Stimulated activated CD8-positive, alpha-beta memory T cell treated with anti-CD3 and anti-CD28 coated beads, Interleukin-4, amount 100 ng/mL, for 48 hours (primary cell): ENCODE data around the gene ACP2.
"Not testable (repeated sequence)": the region's sequence is repeated elsewhere in the genome, so short reads cannot be mapped to it uniquely, and the experiment has no call there.

Source experiments
- DNase-seq: peaks from one replicate; pipeline ENCODE4 v3.0.0-alpha.2; 2020

The ACP2 gene

DNA sequence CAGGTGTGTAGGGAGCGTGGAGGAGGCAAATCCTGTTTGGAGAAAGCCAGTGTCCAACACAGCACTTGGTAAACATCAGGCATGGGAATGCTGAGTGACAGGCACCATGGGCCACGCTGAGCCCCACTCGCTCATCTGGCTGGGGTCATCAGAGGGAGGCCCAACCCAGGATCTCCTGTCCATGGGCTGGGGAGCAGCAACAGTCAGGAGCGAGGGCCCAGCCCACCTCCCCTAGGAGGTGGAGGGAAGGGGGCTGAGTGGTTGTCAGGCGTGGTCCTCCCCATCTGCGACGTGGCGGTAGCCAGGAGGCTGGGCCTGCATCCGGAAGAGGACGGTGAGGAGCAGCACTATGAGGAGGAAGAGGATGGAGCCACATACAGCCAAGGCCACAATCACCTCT lies 8.8 kb downstream of the ACP2 start:
- DNase-seq = no peak

DNA sequence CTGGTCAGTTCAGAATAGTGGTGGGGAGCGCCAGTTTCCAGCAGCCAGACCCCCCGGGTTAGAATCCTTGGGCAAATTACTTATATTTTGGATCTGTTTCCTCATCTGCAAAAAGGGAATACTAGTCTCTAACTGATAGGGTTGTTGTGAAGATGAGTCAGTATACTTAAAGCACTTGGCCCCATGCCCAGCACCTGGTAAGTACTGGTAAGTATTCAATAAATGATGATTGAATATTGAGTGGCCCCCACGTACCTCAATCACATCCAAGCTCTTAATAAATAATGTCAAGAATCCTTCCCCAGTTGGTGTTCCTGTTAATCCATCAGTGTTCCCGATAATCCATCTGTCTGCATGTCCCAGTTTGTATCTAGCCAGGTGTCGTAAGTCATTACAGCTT lies 12.1 kb downstream of the ACP2 start:
- no peak for DNase-seq

DNA sequence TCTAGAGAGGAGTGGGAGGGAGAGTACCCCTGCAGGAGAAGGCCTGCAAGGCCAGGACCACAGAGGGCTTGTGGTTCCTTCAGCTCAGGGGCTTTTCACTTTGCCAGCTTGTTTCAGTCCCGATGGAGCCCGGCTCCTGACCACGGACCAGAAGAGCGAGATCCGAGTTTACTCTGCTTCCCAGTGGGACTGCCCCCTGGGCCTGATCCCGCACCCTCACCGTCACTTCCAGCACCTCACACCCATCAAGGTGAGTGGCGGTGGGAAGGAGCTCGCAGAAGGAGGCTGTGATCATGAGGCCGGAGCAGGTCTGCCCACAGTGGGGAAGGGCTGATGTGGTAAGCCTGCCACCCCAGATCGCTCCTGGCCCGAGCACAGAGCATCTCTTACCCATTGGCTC lies 13.5 kb downstream of the ACP2 start:
- DNase-seq = no peak

DNA sequence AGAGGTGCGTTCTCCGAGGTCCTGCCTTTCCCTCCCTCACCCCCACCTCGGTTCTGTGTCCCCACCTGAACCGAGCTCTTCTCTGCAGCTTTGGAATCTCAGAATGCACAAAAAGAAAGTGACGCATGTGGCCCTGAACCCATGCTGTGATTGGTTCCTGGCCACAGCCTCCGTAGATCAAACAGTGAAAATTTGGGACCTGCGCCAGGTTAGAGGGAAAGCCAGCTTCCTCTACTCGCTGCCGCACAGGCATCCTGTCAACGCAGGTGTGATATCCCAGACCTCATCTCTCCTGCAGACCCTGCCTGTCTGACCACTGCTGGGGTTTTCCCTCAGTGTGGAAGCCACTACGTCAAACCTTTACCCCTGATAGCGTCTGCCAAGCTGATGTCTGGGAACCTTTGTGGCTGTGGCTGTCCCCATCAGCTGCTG lies 13.9 kb downstream of the ACP2 start:
- DNase-seq = peak; percentile 48

DNA sequence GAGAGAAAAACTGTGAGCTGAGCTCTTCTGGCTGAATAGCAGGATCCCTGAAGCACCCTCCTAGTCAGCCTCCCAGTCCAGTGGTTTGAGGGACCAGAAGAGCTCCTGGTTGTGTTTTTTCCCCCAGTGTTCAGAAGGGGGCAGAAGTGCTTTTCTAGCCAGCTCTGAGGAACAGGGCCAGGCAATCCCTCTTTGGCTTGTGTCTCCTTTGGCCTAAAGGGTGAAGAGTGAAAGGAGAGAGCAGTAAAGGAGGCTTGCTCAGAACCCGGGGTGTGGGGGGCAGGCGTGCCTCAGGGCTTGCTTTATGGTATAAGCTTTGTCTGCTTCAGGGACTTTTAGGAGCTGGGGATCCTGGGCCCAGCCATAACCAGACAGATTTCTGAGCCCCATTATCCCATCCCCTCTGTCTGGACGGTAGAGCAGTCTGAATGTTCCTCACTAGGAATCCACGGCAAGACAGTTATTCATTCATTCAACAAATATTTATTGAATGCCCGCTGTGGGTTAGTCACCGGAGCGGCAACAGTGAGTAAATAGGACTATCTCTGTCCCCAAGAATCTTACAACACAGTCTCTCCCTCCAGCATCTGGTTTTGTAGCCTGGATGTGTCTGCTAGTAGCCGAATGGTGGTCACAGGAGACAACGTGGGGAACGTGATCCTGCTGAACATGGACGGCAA lies 14.5 kb downstream of the ACP2 start:
- DNase-seq = no peak

DNA sequence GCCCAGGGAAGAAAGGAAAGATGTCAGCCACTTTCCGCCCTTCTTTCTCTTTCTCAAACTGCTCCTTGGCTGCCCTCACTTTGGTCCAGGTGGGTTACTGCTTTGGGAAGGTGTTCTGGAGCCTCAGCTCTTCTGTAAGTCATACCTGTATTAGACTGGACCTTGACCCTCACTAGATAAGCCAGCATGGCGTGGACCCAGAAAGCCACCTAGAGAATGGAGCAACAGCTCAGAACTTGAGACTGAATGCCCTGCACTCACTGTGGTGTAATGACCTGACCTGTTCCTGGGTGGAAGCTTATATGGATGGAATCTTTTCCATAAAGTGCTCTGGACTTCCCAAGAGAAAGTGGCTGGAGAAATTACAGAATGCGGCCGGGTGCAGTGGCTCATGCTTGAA lies 15.6 kb downstream of the ACP2 start:
- DNase-seq = no peak

DNA sequence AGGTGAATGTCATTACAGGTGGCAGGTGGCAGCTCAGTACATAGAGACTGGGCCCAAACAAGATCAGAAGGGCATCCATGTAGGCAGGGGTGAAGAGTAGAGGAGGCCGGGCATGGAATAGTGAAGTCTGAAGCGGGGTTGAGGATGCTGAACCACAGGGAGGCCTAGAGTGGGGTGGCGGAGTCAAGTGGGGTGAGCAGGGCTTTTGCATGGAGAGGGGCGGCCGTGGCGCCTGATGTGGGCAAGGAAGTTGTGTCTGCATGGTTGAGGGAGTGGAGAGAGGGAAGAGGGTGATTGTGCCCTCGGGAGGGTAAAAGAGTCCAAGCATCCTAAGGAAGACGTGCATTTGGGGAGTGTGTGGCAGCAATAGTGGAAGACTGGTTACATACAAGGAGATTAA lies 19.5 kb downstream of the ACP2 start:
- no peak for DNase-seq

DNA sequence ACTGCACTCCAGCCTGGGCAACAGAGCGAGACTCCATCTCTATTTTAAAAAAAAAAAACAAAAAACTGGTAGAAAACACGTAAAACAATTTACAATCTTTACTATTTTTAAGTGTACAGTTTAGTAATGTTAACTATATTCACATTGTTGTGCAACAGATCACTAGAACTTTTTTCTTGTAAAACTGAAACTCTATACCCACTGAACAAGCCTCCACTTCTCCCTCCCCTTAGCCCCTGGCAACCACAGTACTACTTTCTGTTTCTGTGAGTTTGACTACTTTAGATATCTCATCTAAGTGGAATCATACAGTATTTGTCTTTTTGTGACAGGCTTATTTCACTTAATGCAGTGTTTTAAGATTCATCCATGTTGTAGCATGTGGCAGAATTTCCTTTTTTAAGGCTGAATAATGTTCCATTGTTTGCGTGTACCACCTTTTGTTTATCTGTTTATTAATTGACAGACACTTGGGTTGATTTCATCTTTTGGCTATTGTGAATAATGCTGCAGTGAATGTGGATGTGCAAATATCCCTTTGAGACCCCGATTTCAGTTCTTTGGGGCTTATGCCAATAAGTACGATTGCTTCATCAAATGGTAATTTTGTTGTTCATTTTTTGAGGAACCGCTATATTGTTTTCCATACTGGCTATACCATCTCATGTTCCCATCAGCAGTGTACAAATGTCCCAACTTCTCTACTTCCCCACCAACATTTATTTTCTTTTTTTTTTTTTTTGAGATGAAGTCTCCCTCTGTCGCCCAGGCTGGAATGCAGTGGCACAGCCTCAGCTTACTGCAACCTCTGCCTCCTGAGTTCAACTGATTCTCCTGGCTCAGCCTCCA lies 22.8 kb downstream of the ACP2 start:
- DNase-seq = peak; percentile 42

DNA sequence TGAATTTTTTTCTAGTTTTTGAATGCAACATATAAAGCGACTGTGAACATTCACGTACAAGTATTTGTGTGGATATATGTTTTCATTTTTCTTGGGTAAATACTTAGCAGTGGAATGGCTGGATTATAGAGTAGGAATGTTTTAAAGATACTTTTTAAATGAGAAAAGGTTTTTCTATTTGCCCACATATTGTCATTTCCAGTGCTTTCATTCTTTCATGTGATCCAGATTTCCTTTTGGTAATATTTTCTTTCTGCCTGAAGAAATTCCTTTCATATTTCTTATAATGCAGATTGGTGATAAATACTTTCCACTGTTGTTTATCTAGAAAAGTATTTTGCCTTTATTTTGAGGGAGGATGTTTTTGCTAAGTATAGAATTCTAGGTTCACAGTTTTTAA lies 25.9 kb downstream of the ACP2 start:
- DNase-seq = no peak

DNA sequence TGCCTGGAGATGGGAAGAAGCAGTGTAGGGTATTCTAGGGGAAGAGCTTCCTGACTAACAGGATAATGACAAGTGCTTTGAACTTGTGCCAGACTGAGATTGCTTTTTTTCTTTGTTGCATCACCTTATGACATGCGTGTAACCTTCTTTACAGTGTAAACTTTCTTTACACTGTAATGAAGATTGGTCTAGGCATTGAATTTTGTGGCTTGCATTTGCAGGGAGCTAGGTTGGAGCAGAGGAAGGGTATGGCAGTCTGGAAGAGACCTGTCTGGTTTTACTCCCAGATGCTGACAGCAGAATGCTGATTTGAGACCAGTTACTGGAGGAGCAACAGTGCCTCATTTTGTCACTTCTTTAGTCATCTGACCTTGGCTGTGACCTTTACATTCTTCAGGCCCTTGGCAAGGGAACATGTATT lies 28.2 kb downstream of the ACP2 start:
- DNase-seq = no peak

GRCh38 chr11:47216121-47216798 lies 32.4 kb downstream of the ACP2 start:
- DNase-seq = peak; percentile 77

GRCh38 chr11:47215366-47215910 lies 33.2 kb downstream of the ACP2 start:
- no peak for DNase-seq

GRCh38 chr11:47213950-47214565 lies 34.6 kb downstream of the ACP2 start:
- peak; percentile 90 for DNase-seq

- DNase-seq = no peak
These were observed 35.7 kb downstream of the ACP2 start for GRCh38 chr11:47212938-47213337.

DNA sequence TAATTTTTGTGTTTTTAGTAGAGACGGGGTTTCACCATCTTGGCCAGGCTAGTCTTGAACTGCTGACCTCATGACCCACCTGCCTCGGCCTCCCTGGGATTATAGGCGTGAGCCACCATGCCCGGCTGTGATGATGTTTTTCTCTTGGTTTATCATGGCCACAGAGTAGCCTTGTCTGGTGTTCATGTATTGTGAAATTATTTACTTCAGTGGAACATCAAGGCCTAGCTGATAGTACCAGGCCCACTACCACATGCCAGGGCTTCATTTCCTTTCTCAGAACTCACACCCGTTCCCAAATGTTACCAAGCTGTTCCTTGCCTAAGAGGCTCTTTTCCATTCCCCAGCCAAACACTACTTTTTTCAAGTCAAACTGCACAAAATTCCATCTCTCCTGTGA lies 40.0 kb downstream of the ACP2 start:
- no peak for DNase-seq

DNA sequence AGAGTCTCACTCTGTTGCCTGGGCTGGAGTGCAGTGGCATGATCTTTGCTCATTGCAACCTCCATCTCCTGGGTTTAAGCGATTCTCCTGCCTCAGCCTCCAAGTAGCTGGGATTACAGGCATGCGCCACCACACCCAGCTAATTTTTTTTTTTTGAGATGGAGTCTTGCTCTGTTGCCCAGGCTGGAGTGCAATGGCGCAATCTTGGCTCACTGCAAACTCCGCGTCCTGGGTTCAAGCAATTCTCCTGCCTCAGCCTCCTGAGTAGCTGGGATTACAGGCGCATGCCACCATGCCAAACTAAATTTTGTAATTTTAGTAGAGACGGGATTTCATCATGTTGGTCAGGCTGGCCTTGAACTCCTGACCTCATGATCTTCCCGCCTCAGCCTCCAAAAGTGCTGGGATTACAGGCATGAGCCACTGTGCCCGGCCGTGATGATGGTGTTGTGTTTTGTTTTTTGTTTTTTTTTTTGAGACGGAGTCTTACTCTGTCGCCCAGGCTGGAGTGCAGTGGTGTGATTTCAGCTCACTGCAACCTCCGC lies 40.5 kb downstream of the ACP2 start:
- not testable (repeated sequence) for DNase-seq

DNA sequence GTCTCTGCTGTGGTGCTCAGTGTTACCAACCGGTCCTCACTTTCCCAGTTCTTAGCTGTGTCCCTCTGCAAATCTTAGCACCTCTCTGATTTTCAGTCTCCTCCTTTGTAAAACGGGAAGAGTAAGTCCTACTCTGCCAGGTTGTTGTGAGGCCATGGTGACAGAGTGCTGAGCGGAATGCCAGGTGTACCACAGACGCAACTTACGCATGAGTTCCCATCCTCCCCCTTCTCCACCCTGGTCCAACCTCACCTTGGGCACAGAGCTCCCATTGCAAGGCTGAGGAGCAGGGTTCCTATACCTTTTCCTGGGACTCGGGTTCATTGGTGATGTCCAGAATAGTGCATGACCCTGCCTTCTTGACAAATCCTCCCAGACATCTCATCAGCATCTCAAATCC lies 41.2 kb downstream of the ACP2 start:
- no peak for DNase-seq

DNA sequence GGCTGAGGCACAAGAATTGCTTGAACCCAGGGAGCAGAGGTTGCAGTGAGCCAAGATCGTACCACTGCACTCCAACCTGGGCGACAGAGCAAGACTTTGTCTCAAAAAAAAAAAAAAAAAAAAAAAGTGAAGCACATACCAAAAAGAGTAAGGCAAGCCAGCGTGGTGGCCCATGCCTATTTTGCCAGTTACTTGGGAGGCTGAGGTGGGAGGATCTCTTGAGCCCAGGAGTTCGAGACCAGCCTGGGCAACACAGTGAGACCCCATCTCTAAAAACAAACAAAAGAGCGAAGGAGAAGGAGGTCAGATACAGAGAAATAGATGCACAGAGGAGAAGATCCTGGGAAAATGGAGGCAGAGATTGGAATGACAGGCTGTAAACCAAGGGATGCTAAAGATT lies 42.0 kb downstream of the ACP2 start:
- DNase-seq = not testable (repeated sequence)

DNA sequence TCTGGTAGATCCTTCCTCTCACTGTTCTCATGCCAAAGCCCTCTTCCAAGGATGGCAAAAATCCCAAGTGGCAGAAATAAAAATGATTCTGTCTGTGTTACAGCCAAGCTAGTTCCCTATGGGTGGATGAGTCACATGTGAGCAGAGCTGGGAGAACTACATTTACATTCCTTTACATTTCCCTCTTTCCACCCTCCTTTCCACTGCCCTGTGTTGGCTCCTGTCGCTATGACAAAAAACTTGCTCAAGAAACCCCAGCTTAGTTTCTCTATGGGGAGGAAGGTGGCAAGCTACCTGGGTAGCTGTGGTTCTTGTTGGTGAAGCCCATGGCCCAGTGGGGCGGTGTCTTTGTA lies 44.0 kb downstream of the ACP2 start:
- DNase-seq = no peak

GRCh38 chr11:47202576-47202975 lies 46.0 kb downstream of the ACP2 start:
- DNase-seq = no peak

DNA sequence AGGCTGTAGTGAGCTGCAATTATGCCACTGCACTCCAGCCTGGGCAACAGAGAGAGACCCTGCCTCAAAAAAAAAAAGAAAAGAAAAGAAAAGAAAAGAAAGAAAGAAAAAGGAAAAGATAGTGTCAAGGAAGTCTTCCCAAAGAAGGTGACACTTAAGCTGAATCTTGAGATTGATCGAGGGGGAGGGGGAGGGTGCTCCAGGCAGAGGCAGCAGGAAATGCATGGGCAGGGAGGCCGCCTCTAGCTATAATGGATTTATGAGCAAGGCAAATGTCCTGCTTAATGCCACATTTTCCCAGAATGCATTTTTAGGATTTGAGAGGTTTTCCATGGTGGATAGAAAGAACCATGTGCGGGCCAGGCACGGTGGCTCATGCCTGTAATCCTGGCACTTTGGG lies 47.6 kb downstream of the ACP2 start:
- no peak for DNase-seq

DNA sequence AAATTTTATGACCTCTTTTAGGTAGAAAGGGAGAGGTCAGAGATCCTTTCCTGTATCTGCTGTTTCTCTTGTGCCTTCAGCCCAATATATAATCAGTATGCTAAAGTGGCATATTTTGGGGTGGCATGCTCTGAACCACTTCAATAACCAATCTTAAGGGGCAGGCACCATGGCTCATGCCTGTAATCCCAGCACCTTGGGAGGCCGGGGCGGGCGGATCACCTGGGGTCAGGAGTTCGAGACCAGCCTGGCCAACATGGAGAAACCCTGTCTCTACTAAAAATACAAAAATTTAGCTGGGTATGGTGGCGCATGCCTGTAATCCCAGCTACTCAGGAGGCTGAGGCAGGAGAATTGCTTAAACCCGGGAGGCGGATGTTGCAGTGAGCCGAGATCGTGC lies 50.5 kb downstream of the ACP2 start:
- DNase-seq = not testable (repeated sequence)

DNA sequence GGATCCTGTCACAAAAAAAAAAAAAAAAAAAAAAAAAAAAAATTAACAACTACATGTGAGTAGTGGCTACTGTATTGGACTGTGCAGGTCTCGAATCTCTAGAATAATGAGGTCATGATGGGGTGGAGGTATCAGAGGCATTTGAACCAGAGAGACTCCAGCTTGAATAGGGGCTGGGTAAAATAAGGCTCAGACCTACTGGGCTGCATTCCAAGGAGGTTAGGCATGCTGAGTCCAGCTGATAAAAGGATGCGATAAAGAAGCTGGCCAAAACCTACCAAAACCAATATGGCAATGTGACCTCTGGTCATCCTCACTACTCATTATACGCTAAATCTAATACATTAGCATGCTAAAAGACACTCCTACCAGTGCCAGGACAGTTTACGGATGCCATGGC lies 56.5 kb downstream of the ACP2 start:
- no peak for DNase-seq
